PC-3 (cell line): ENCODE data around the gene PROCA1. TPM values are rescaled to one million over a fixed set of nuclear protein-coding genes. Genes with fewer than 3 reads are reported as not detected.

Experiments used
- ATAC-seq: fragments of 200-7000 bp; cut with Tn5 transposase; 2 replicates; pipeline ENCODE4 v1.9.1; 2020; ENCODE audit warnings: mild to moderate bottlenecking, moderate library complexity
- BruUV-seq: library from RNA; stranded (reverse); fragments of 400-500 nt; replicated peaks from 2 replicates; lab custom pipeline; 2021; lab: Mats Ljungman, UMichigan
- CTCF ChIA-PET: fragments of 300-600 bp; sonication (Branson Sonifier 250); formaldehyde crosslinking; loops from one replicate; lab custom pipeline; 2022; ENCODE audit warnings: antibody characterized with exemption; lab: Charles Lee
- POLR2A ChIA-PET: fragments of 300-600 bp; sonication (Branson Sonifier 250); formaldehyde crosslinking; loops from one replicate; lab custom pipeline; 2022; ENCODE audit warnings: antibody characterized with exemption; ENCODE audit not compliant: unreplicated experiment; lab: Charles Lee
- DNase-seq: peaks from one replicate; pipeline ENCODE4 v3.0.0-alpha.2; 2015
- H2AFZ ChIP-seq: fragments of 300-600 bp; sonication (generic); 2 replicates; pipeline ENCODE4 v1.6.0; 2016; ENCODE audit warnings: antibody characterized with exemption, low read length
- H3F3A ChIP-seq: fragments of 300-600 bp; sonication (generic); one replicate; pipeline ENCODE4 v1.6.0; 2017; ENCODE audit warnings: antibody characterized with exemption, low read length, control low read depth, mild to moderate bottlenecking; ENCODE audit not compliant: unreplicated experiment
- H3K27ac ChIP-seq: fragments of 300-600 bp; sonication (generic); 2 replicates; pipeline ENCODE4 v1.5.1; 2016; ENCODE audit warnings: mild to moderate bottlenecking, low read length
- H3K27me3 ChIP-seq: fragments of 300-600 bp; sonication (generic); 2 replicates; pipeline ENCODE4 v1.6.1; 2016; ENCODE audit warnings: low read length, mixed read lengths
- H3K36me3 ChIP-seq: fragments of 300-600 bp; sonication (generic); 2 replicates; pipeline ENCODE4 v1.6.1; 2016; ENCODE audit warnings: low read depth, mixed run types, low read length, mixed read lengths
- H3K4me1 ChIP-seq: fragments of 300-600 bp; sonication (generic); 2 replicates; pipeline ENCODE4 v1.5.1; 2016; ENCODE audit warnings: low read length; ENCODE audit not compliant: insufficient read depth
- H3K4me2 ChIP-seq: fragments of 300-600 bp; sonication (generic); 2 replicates; pipeline ENCODE4 v1.6.0; 2016; ENCODE audit warnings: low read length
- H3K4me3 ChIP-seq: fragments of 300-600 bp; sonication (generic); 2 replicates; pipeline ENCODE4 v1.5.1; 2016; ENCODE audit warnings: mild to moderate bottlenecking, low read length, mixed read lengths
- H3K79me2 ChIP-seq: fragments of 300-600 bp; sonication (generic); 2 replicates; pipeline ENCODE4 v1.6.1; 2017; ENCODE audit warnings: low read length, mixed read lengths
- H3K9ac ChIP-seq: fragments of 300-600 bp; sonication (generic); 2 replicates; pipeline ENCODE4 v1.6.0; 2016; ENCODE audit warnings: mild to moderate bottlenecking, low read length
- H3K9me2 ChIP-seq: fragments of 300-600 bp; sonication (generic); replicated peaks from 2 replicates; pipeline ENCODE4 v1.6.1; 2016; ENCODE audit warnings: mixed run types, low read length, mixed read lengths
- H3K9me3 ChIP-seq: fragments of 300-600 bp; sonication (generic); 2 replicates; pipeline ENCODE4 v1.6.1; 2016; ENCODE audit warnings: low read length, mixed read lengths
- H4K20me1 ChIP-seq: fragments of 300-600 bp; sonication (generic); 2 replicates; pipeline ENCODE4 v1.6.1; 2016; ENCODE audit warnings: low read length, mixed read lengths
- EZH2 ChIP-seq: fragments of 300-600 bp; sonication (generic); IDR thresholded peaks from one replicate; pipeline ENCODE4 v1.6.1; 2017; ENCODE audit warnings: antibody characterized with exemption, mild to moderate bottlenecking, low read length; ENCODE audit not compliant: unreplicated experiment
- EZH2phosphoT487 ChIP-seq: fragments of 300-600 bp; sonication (generic); IDR thresholded peaks from 2 replicates; pipeline ENCODE4 v1.6.1; 2018; ENCODE audit warnings: mild to moderate bottlenecking, antibody characterized with exemption, low read length, borderline replicate concordance
- intact Hi-C: fragments of 100-400 bp; cut with micrococcal nuclease; formaldehyde crosslinking; loops from 2 replicates; pipeline ENCODE4 v1.9.0; 2023
- total RNA-seq: library from RNA; depleted of rRNA; stranded (reverse); fragments of >200 nt; gene quantifications from 2 replicates; pipeline ENCODE4 v1.2.3, GENCODE V29; 2014
- TF ChIP-seq, protein P1 (sequence below): fragments of 300-600 bp; sonication (generic); conservative IDR thresholded peaks from 2 replicates; pipeline ENCODE4 v1.5.1; 2017; ENCODE audit warnings: antibody characterized with exemption, low read depth, mild to moderate bottlenecking, low read length

PROCA1 gene
- total RNA-seq, 1 experiment from 2014 or later = 1.9 TPM

DNA sequence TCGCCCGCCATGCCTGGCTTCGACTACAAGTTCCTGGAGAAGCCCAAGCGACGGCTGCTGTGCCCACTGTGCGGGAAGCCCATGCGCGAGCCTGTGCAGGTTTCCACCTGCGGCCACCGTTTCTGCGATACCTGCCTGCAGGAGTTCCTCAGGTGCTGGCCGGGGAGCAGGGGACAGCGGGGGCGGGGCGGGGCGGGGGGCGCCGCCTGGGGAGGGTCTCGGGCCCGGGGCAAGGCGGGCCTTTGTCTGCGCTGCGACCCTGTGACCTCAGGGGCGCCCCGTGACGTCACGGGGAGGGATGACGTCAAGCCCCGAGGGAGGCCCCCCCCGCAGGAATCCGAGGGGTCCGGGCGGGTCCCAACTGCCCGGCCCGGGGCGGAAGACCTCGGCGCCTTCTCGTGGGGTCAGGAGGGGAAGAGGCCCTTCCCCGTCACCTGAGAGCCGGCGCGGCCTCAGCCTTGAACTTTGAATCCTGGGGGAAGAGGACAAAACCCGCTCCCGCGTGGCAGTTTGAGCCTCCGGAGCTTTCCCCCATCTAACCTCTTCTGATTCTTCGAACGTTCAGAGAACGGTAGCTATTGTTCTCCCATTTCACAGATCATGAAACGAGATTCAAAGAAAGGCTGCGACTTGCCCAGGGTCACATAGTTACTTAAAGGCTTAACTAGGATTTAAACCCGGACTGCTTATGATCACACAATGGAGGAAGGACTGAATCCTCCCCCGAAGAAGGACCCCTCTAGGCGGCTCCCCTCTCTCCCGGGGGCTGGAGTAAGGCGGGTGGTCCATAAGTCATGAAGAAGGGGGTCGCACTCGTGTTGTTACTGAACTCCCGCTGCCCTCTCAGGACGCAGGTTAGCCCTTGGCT, 32.6 kb upstream of the PROCA1 start:
- H3F3A ChIP-seq = no peaks in the 10 kb centered on the region
- no peak for ATAC-seq
- H3K4me3 ChIP-seq = peak overlapping the region; percentile 89
- peak overlapping the region; percentile 99 for H3K4me2 ChIP-seq
- peaks cover 19% of the 10 kb centered on the region for H3K36me3 ChIP-seq
- intact Hi-C loops = no loop called here
- DNase-seq = no peak
- H2AFZ ChIP-seq = no peak overlapping the region
- no peaks in the 10 kb centered on the region for H3K9me2 ChIP-seq
- BruUV-seq = TSS peak; percentile 72
- H3K27me3 ChIP-seq = no peaks in the 10 kb centered on the region
- H3K27ac ChIP-seq = peak overlapping the region; percentile 99
- peaks cover 21% of the 10 kb centered on the region for H4K20me1 ChIP-seq
- H3K79me2 ChIP-seq = peaks cover 43% of the 10 kb centered on the region
- CTCF ChIA-PET = interaction anchor here (1.4 to 2.8 kb wide), 3 partner anchors 16 to 25 kb away, joined by 6 to 14 read pairs (median 14); partner anchors contain the start of genes NEK8, RPL23A and TLCD1
- no peak for TF ChIP-seq EZH2
- TF ChIP-seq, protein P1, sequence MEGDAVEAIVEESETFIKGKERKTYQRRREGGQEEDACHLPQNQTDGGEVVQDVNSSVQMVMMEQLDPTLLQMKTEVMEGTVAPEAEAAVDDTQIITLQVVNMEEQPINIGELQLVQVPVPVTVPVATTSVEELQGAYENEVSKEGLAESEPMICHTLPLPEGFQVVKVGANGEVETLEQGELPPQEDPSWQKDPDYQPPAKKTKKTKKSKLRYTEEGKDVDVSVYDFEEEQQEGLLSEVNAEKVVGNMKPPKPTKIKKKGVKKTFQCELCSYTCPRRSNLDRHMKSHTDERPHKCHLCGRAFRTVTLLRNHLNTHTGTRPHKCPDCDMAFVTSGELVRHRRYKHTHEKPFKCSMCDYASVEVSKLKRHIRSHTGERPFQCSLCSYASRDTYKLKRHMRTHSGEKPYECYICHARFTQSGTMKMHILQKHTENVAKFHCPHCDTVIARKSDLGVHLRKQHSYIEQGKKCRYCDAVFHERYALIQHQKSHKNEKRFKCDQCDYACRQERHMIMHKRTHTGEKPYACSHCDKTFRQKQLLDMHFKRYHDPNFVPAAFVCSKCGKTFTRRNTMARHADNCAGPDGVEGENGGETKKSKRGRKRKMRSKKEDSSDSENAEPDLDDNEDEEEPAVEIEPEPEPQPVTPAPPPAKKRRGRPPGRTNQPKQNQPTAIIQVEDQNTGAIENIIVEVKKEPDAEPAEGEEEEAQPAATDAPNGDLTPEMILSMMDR = no peak
- no peak for TF ChIP-seq EZH2phosphoT487
- no peaks in the 10 kb centered on the region for H3K9me3 ChIP-seq
- H3K9ac ChIP-seq = peak overlapping the region; percentile 95
- peaks cover 27% of the 10 kb centered on the region for H3K4me1 ChIP-seq
- POLR2A ChIA-PET = no interaction called here

DNA sequence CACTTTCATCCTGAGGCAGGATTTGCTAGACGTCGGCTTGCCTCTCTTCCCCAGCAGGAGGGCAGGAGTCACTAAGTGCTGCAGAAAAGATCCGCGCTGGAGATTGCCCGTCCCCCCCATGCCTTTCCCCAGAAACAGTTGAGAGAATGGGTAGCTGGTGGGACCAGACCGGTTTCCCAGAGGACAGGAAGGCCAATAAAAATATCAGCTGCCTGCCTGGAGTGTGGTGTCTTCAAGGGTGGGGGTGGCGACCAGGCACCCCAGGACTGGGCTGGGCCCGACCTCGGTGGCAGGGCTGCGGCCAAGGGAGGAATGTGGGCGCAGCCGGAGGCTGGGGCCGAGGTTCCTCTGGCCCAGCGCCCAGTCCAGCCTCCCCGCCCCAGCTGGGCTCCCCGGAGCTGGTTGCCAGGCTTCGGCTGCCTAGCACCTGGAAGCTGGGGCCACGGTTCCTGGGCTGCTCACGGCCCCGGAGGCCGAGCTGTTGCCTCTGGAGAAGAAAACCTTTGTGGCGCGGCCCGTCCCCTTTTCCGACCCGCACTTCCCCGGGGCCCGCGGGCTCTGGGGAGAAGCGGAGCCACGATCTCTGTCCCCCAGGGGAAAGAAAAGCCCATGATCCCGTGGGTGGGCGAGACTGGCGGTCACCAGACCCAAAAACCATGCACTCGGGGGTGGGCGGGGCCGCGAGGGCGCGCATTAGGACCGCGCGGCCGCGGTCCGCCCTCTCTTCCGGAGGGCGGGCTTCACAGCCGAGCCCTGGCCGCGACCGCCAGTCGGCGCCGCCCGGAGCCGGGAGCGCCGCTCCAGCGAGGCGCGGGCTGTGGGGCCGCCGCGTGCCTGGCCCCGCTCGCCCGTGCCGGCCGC, 31.8 kb upstream of the PROCA1 start, which contains the start of gene TRAF4:
TSS of gene TRAF4 (plus strand) at position 769 of the 861 bp plus-strand sequence. CDS start 102 bp downstream, outside the sequence.
- TF ChIP-seq, protein P1 = no peak
- TF ChIP-seq EZH2 (no peak), EZH2phosphoT487 (no peak)
- intact Hi-C loops = loop anchor here (1.0 kb wide), 1 partner anchor 16 kb away; no protein-coding TSS in a partner anchor
- Histone ChIP-seq H3K27ac (peak within 1 kb of the TSS; percentile 99), H3K4me2 (peak within 1 kb of the TSS; percentile 99), H3K4me3 (peak within 1 kb of the TSS; percentile 89), H4K20me1 (peaks cover 18% of the 10 kb centered on the region), H3K9me2 (no peaks in the 10 kb centered on the region), H3K9me3 (no peaks in the 10 kb centered on the region), H3K4me1 (peaks cover 27% of the 10 kb centered on the region), H2AFZ (peak within 1 kb of the TSS; percentile 82), H3K79me2 (peaks cover 40% of the 10 kb centered on the region), H3K36me3 (peaks cover 14% of the 10 kb centered on the region), H3K9ac (peak within 1 kb of the TSS; percentile 95), H3K27me3 (no peaks in the 10 kb centered on the region), H3F3A (no peaks in the 10 kb centered on the region)
- ChIA-PET CTCF (interaction anchor here (0.6 to 1.6 kb wide), 4 partner anchors 15 to 49 kb away, joined by 4 to 14 read pairs (median 10); partner anchors contain the start of genes NEK8 and RPL23A), POLR2A (interaction anchor here (1.2 to 1.5 kb wide), 2 partner anchors 15 to 16 kb away, joined by 10 to 51 read pairs; partner anchors contain the start of gene NEK8)
- DNase-seq (peak; percentile 80), ATAC-seq (peak; percentile 59)
- TSS peak; percentile 38 for BruUV-seq
